ENCODE measurements around the gene TLNRD1. TPM values are rescaled to one million over a fixed set of nuclear protein-coding genes. Genes with fewer than 3 reads are reported as not detected.

TLNRD1 gene
- total RNA-seq, 1 donor from 2014 or later: 7.4 TPM

- Histone ChIP-seq H3K36me3 (ENCODE audit: control insufficient read depth, insufficient read depth, low read length) (no peaks in the 10 kb centered on the region), H3K27me3 (ENCODE audit: control insufficient read depth, insufficient read depth, low read length) (no peaks in the 10 kb centered on the region), H3K4me3 (ENCODE audit: low read depth, low read length) (no peak overlapping the region)
- DNase-seq (ENCODE audit: low read depth) (no peak), FAIRE-seq (no peak)
- TF ChIP-seq, protein P1, sequence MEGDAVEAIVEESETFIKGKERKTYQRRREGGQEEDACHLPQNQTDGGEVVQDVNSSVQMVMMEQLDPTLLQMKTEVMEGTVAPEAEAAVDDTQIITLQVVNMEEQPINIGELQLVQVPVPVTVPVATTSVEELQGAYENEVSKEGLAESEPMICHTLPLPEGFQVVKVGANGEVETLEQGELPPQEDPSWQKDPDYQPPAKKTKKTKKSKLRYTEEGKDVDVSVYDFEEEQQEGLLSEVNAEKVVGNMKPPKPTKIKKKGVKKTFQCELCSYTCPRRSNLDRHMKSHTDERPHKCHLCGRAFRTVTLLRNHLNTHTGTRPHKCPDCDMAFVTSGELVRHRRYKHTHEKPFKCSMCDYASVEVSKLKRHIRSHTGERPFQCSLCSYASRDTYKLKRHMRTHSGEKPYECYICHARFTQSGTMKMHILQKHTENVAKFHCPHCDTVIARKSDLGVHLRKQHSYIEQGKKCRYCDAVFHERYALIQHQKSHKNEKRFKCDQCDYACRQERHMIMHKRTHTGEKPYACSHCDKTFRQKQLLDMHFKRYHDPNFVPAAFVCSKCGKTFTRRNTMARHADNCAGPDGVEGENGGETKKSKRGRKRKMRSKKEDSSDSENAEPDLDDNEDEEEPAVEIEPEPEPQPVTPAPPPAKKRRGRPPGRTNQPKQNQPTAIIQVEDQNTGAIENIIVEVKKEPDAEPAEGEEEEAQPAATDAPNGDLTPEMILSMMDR (IDR thresholded peaks at IDR 0.05; ENCODE audit: insufficient read depth, low read length, severe bottlenecking): no peak
Measured at GRCh38 chr15:81033508-81033907, 32.8 kb downstream of the TLNRD1 start.

GRCh38 chr15:81037952-81038743 is 37.4 kb downstream of the TLNRD1 start:
- H3K4me3 ChIP-seq (ENCODE audit: low read depth, low read length): no peak overlapping the region
- TF ChIP-seq, protein P1 (IDR thresholded peaks at IDR 0.05; ENCODE audit: insufficient read depth, low read length, severe bottlenecking): no peak
- FAIRE-seq: no peak
- no peaks in the 10 kb centered on the region for H3K27me3 ChIP-seq (ENCODE audit: control insufficient read depth, insufficient read depth, low read length)
- no peak for DNase-seq (ENCODE audit: low read depth)
- H3K36me3 ChIP-seq (ENCODE audit: control insufficient read depth, insufficient read depth, low read length): no peaks in the 10 kb centered on the region

DNA sequence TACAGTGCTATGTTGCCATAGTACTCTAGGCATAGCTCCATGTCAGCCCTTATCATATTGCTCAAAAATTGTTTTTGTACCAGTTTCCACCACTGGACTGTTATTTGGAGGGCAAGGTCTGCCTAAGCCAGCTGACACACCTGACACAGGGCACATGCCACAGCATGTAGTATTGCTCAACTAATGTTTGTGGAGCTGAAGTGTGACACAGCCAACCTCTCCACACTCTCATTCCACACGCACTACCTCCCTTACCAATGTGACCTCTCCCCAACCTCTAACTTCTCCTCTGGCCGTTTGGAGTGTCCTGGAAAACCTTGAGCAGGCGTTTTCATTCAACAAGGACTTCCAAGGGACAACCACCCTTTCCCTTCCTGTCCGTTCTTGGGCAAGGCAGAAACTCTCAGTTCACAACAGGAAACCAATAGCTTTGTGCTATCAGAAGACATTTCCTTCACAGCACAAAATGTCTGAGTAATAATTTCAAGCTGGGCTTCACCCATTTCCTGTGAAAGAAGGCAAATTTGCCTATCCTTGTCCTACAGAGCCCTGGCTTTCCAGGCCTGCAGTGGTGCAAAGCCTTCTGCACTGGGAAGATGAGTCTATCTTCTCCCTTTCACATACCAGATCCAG is 38.4 kb downstream of the TLNRD1 start:
- H3K4me3 ChIP-seq (ENCODE audit: low read depth, low read length): no peak overlapping the region
- TF ChIP-seq, protein P1 (IDR thresholded peaks at IDR 0.05; ENCODE audit: insufficient read depth, low read length, severe bottlenecking): no peak
- H3K27me3 ChIP-seq (ENCODE audit: control insufficient read depth, insufficient read depth, low read length): no peaks in the 10 kb centered on the region
- H3K36me3 ChIP-seq (ENCODE audit: control insufficient read depth, insufficient read depth, low read length): no peaks in the 10 kb centered on the region
- DNase-seq (ENCODE audit: low read depth) (peak; percentile 93), FAIRE-seq (peak; percentile 80)

DNA sequence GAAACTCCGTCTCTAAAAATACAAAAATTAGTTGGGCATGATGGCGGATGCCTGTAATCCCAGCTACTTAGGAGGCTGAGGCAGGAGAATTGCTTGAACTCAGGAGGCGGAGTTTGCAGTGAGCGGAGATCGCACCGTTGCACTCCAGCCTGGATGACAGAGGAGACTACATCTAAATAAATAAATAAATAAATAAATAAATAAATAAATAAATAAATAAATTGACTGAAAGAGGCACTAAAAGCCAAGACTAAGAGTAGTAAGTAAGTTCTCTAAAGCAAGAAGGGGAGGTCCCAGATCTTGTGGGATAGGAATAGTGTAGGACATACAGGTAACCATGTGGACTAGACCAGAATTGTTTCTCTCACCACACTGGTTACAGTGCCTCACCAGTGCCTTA is 40.0 kb downstream of the TLNRD1 start:
- Histone ChIP-seq H3K27me3 (ENCODE audit: control insufficient read depth, insufficient read depth, low read length) (no peaks in the 10 kb centered on the region), H3K36me3 (ENCODE audit: control insufficient read depth, insufficient read depth, low read length) (no peaks in the 10 kb centered on the region), H3K4me3 (ENCODE audit: low read depth, low read length) (no peak overlapping the region)
- no peak for FAIRE-seq
- DNase-seq (ENCODE audit: low read depth): no peak
- TF ChIP-seq, protein P1 (IDR thresholded peaks at IDR 0.05; ENCODE audit: insufficient read depth, low read length, severe bottlenecking): no peak

DNA sequence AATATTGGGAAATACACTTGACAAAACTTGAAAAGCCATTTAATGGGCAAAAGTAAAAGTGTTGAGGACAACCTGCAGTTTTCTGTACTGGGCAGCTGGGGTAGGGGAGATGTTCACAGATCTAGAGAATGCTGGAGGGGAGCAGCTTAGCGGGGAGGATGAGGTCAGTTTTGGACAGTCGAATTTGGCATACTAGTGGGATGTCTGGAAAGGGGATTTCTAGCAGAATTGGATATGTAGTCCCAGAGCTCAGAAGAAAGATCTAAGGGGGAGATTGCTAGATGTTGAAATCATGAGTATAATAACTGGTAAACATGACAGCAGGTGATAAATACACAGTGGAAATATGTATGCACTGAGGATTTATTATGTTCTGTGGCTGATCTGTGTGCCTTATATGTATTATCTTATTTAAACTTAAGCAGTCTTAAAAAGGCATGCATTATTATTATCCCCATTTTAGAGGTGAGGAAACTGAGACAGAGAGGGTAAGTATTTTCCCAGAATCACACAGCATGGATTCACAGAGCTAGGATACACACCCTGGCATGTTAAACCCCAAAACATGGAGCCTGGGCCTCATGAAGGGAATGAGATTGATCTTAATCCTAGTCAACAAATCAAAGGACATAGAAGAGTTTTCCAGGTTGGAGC is 42.7 kb downstream of the TLNRD1 start:
- TF ChIP-seq, protein P1 (IDR thresholded peaks at IDR 0.05; ENCODE audit: insufficient read depth, low read length, severe bottlenecking): no peak
- no peak for FAIRE-seq

More for the DNA sequence above, 42.7 kb downstream of the TLNRD1 start:
- no peak overlapping the region for H3K4me3 ChIP-seq (ENCODE audit: low read depth, low read length)
- H3K36me3 ChIP-seq (ENCODE audit: control insufficient read depth, insufficient read depth, low read length): no peaks in the 10 kb centered on the region
- no peaks in the 10 kb centered on the region for H3K27me3 ChIP-seq (ENCODE audit: control insufficient read depth, insufficient read depth, low read length)
- no peak for DNase-seq (ENCODE audit: low read depth)

Data from bronchial epithelial cell (primary cell).